GM12874 (cell line): Measurements from ENCODE around the gene MANF.
A peak's percentile ranks its signal among the peaks of the same experiment; 100 is the strongest.

Experiments used
- CTCF ChIP-seq: IDR thresholded peaks from 2 replicates; pipeline ENCODE4 v1.5.1; 2011; ENCODE audit warnings: low read depth, mild to moderate bottlenecking, control low read depth, low read length, moderate library complexity; ENCODE audit not compliant: insufficient read depth

The MANF gene

GRCh38 chr3:51386159-51386851, 1.2 kb downstream of the MANF start:
- TF ChIP-seq CTCF: no peak

- TF ChIP-seq CTCF: no peak
Observed at GRCh38 chr3:51386852-51387229, 1.8 kb downstream of the MANF start.

- no peak for TF ChIP-seq CTCF
Observed at GRCh38 chr3:51388286-51389029, 3.4 kb downstream of the MANF start.

- TF ChIP-seq CTCF: peak; percentile 82
Observed at GRCh38 chr3:51389423-51390183, 4.5 kb downstream of the MANF start.

- no peak; the same call in 1 of the 2 replicates for TF ChIP-seq CTCF
Observed at GRCh38 chr3:51390246-51391074, 5.4 kb downstream of the MANF start.

GRCh38 chr3:51391075-51391565, 6.0 kb downstream of the MANF start, which contains the start of gene RBM15B:
TSS of gene RBM15B (plus strand) at chr3:51391285. CDS start at chr3:51391400, 115 bp downstream.
- peak; percentile 99; the same call in 1 of the 2 replicates for TF ChIP-seq CTCF
